Activated T-helper 17 cell treated with anti-CD3 and anti-CD28 coated beads, Interleukin-2, amount 50 U/mL, for 72 hours (primary cell): ENCODE results near the gene CCDC82. TPM values are rescaled to one million over a fixed set of nuclear protein-coding genes. Genes with fewer than 3 reads are reported as not detected.
A peak's percentile ranks its signal among the peaks of the same experiment; 100 is the strongest.

ENCODE experiments used
- ATAC-seq: fragments of 150-1000 bp; cut with Tn5 transposase; replicated peaks from 2 replicates; pipeline ENCODE4 v1.10.0; 2021; ENCODE audit warnings: mild to moderate bottlenecking, moderate library complexity
- H3K27ac Mint-ChIP-seq: one replicate; pipeline ENCODE4 v1.8.0; 2022; ENCODE audit warnings: mixed read lengths
- H3K27me3 Mint-ChIP-seq: one replicate; pipeline ENCODE4 v1.8.0; 2022; ENCODE audit warnings: mixed read lengths
- H3K36me3 Mint-ChIP-seq: one replicate; pipeline ENCODE4 v1.8.0; 2022; ENCODE audit warnings: low read depth, mild to moderate bottlenecking, mixed read lengths
- H3K4me1 Mint-ChIP-seq: one replicate; pipeline ENCODE4 v1.8.0; 2022; ENCODE audit warnings: mixed read lengths
- H3K4me3 Mint-ChIP-seq: one replicate; pipeline ENCODE4 v1.8.0; 2022; ENCODE audit warnings: mild to moderate bottlenecking, mixed read lengths
- H3K9me3 Mint-ChIP-seq: one replicate; pipeline ENCODE4 v1.8.0; 2022; ENCODE audit warnings: mixed read lengths
- total RNA-seq, 2 donors: library from RNA; stranded (reverse); gene quantifications; one replicate each; pipeline ENCODE4 v1.2.3, GENCODE V29; 2022

CCDC82 gene
- total RNA-seq, 2 donors from 2014 or later, result 25.1 to 29.0 TPM

DNA sequence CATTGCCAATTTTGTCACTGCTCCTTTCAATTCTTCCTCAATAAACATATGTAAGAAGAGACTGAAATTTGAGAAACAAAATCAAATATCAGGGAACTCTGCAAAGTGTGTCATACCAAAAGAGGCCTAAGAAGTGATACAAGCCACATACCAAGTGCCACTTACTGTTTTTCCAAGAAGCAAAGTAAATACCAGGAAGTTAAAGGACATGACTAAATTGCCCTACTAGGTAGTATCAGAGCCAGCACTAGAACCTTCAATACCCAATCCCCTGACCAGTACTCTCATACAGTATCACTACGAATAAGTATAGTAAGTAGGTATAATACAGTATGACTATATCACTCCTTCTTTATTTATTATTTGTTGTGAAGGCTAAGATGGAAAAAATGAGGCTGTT, 60.3 kb downstream of the CCDC82 start:
- H3K27me3 Mint-ChIP-seq, result no peaks in the 10 kb centered on the region

DNA sequence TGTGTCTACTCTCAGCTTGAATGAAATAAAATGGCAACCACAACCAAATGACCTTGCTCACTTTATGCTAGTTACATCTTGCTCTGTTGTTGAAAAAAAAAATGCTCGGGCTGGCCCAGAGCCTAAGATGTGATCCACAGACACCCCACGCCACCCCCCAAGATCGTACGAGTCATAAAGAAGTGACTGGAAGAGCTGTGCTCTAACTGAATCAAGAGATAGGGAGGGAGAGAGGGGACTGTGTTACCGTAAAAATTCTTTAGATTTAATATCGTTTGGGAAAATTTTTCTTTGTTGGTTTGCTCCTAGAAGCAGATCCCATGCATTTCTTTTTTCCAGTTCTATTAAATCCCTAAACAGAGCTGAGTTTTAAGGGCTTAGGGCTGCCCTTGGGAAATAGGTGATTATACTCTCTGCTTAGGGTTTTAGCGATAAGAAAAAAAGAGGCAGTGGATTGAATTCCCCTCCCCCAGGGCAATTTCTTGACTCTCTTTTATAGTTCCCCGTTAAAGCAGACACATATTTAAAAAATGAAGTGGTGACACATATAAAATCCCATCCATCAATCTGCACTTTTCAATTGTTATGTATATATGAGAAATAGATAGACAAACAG, 61.2 kb downstream of the CCDC82 start:
- Mint-ChIP-seq H3K27me3 (no peaks in the 10 kb centered on the region), H3K4me3 (no peak overlapping the region), H3K27ac (peak overlapping the region; percentile 94), H3K9me3 (no peaks in the 10 kb centered on the region), H3K4me1 (peaks cover 54% of the 10 kb centered on the region), H3K36me3 (peaks cover 52% of the 10 kb centered on the region)
- ATAC-seq, result no peak

More for the DNA sequence above, 60.3 kb downstream of the CCDC82 start:
- Mint-ChIP-seq H3K36me3 (peaks cover 48% of the 10 kb centered on the region), H3K27ac (peak overlapping the region; percentile 94), H3K9me3 (no peaks in the 10 kb centered on the region), H3K4me3 (peak overlapping the region; percentile 73), H3K4me1 (peaks cover 56% of the 10 kb centered on the region)
- peak; percentile 97 for ATAC-seq

DNA sequence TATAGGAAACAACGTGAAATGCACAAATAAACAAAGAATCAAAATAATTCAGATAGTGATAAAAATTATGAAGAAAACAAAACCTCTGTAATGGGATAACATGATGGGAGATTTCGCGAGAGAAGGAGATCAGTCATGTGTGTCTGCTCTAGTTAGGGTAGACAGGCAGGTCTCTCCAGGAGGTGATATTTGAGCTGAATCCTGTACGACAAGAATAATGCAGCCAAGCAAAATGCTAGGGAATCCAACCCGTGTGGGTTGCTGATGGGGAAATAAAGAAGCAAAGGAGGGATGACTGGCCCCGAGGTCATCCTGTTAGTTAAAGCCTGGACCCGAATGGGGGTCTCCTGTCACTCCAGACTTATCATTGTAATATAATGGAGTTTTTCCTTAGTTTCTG, 62.8 kb downstream of the CCDC82 start:
- H3K4me1 Mint-ChIP-seq, result peaks cover 44% of the 10 kb centered on the region
- no peak for ATAC-seq
- no peak overlapping the region for H3K4me3 Mint-ChIP-seq
- no peaks in the 10 kb centered on the region for H3K9me3 Mint-ChIP-seq
- no peak overlapping the region for H3K27ac Mint-ChIP-seq
- H3K36me3 Mint-ChIP-seq, result peaks cover 68% of the 10 kb centered on the region
- H3K27me3 Mint-ChIP-seq, result no peaks in the 10 kb centered on the region

DNA sequence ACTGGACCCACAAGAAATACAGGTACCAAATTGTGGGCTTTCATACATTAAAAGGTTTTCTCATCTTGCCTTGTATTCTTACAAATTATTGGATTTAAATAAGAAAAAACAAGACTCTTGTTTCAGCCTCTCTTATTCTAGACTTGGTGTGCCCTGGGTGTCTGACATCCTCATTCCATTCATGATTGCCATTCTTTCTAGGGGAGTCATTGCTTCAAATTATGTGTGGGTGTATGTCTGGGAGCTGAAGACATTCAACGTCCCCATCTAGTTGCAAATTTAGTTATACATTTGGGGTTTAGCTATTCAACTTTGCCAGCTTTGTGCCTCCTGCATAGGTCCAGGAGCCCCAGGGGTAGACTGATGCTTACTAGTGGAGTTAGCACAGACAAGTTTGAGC, 64.8 kb downstream of the CCDC82 start:
- peak overlapping the region; percentile 30 for H3K27ac Mint-ChIP-seq
- no peak for ATAC-seq
- H3K36me3 Mint-ChIP-seq, result peaks cover 66% of the 10 kb centered on the region
- H3K27me3 Mint-ChIP-seq, result no peaks in the 10 kb centered on the region
- H3K4me3 Mint-ChIP-seq, result no peak overlapping the region
- H3K9me3 Mint-ChIP-seq, result no peaks in the 10 kb centered on the region
- peaks cover 41% of the 10 kb centered on the region for H3K4me1 Mint-ChIP-seq

DNA sequence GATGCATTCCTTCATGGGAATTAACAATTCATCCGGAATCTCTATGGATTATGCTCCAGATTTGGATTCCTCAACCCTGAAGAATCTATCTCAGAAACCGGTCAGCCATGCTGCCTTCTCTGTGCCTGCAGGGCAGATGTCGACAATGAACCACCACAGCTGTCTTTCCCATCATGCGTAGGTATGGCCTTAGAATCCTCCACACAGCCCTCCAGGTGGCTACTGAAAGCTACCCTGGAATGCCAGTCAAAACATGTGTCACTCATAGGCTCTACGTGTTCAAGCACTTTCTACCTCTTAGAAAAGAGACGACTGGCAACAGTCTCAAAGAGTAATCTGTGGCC, 66.1 kb downstream of the CCDC82 start:
- no peak overlapping the region for H3K27ac Mint-ChIP-seq
- H3K4me1 Mint-ChIP-seq, result peaks cover 38% of the 10 kb centered on the region
- no peak overlapping the region for H3K4me3 Mint-ChIP-seq
- no peaks in the 10 kb centered on the region for H3K9me3 Mint-ChIP-seq
- peaks cover 54% of the 10 kb centered on the region for H3K36me3 Mint-ChIP-seq
- ATAC-seq, result no peak
- H3K27me3 Mint-ChIP-seq, result no peaks in the 10 kb centered on the region

DNA sequence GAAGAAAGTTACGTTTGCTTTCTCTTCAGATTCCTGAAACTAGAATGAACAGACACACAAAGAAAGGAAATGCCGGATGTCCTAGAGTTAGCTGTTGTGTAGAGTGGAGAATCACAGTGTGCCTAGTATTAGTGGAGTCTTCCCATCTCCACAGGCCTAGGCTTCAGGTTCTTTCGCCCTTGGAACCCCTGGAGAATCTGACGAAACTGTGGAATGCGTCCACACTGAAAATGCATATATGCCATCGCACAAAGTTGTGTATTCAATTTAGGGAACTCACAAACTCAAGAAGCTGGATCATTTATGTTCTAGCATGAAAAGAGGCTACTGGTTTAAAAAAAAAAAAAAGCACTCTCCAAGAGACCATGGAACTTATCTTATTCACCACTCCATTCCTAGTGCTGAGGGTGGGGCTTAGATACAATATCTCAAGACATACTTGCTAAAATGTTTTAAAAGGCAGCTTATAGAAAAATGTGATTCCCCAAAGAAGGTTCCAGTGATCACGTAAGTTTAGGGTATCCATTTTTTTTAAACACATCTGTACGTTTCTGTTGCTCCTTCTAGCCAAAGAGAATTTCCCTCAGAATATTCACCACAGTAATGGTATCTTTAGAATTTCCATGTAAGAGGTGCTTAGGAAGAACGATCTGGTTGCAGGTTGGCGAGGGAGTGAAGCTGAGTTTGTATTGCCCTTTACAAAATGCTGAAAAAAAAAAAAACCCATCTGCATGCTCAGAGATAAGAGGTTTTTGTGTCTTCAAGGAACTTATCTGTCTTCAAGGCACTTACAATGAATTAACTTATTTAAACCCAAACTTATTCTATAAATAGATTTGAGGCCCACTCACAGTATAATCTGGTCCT, 66.7 kb downstream of the CCDC82 start:
- H3K4me3 Mint-ChIP-seq, result no peak overlapping the region
- H3K36me3 Mint-ChIP-seq, result peaks cover 54% of the 10 kb centered on the region
- H3K27ac Mint-ChIP-seq, result no peak overlapping the region
- no peaks in the 10 kb centered on the region for H3K27me3 Mint-ChIP-seq
- peaks cover 41% of the 10 kb centered on the region for H3K4me1 Mint-ChIP-seq
- no peaks in the 10 kb centered on the region for H3K9me3 Mint-ChIP-seq
- no peak for ATAC-seq

DNA sequence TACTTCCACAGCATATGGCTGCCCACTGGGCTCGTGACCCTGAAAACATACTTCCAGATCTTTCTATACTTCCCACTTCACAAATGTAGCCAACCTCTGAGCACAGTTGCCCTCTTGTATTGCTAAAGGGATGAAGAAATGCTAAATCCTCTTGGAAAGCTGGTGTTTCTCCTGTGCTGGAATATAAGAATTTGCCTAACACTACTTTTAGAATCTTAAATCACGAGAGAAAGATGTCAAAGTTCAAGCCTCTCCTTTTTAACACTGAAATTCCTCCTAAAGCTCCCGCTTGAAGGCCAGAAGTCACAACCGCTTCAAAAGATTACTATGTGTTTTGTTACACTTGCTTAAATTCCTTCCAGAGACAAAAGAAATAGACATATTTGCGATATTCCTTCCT, 68.6 kb downstream of the CCDC82 start:
- Mint-ChIP-seq H3K27ac (no peak overlapping the region), H3K4me1 (peaks cover 51% of the 10 kb centered on the region), H3K27me3 (no peaks in the 10 kb centered on the region), H3K36me3 (peaks cover 57% of the 10 kb centered on the region), H3K9me3 (no peaks in the 10 kb centered on the region), H3K4me3 (no peak overlapping the region)
- ATAC-seq, result no peak

DNA sequence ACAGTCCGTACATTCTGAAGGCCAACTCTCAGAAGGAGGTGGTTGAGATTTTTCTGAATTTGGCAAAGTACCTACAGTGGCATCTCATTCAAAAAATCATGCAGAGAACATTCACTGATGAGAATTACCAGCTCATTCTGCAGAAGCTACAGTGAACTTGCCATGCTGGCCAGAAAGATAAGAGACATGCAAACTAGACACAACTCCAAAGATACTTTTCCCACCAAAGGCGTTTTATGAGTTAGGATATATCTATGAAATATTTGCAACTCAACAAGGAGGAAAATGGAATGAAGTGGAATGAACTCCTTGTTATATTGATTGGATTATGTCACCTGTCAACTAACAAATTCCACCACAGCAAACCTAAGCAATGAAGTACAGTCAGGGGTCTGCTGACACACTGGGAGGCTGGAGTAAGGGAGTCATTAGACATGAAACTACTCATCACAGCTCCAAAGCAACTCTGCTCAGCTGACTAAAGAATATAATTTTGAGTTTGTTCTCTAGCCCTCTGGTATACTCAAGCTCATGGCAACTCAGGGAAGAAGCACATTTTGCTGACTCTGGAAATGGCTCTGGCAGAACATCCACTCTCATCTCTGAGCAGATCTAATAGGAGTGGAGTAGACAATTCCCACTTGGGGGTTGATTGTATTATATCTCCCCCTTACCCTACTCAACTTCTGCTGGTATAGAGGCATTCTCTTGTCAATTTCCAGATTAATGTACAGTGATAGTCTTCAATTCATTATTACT, 69.6 kb downstream of the CCDC82 start:
- H3K27me3 Mint-ChIP-seq, result no peaks in the 10 kb centered on the region
- peak; percentile 60 for ATAC-seq
- no peaks in the 10 kb centered on the region for H3K9me3 Mint-ChIP-seq
- peaks cover 48% of the 10 kb centered on the region for H3K4me1 Mint-ChIP-seq
- H3K36me3 Mint-ChIP-seq, result peaks cover 51% of the 10 kb centered on the region
- no peak overlapping the region for H3K4me3 Mint-ChIP-seq
- no peak overlapping the region for H3K27ac Mint-ChIP-seq

DNA sequence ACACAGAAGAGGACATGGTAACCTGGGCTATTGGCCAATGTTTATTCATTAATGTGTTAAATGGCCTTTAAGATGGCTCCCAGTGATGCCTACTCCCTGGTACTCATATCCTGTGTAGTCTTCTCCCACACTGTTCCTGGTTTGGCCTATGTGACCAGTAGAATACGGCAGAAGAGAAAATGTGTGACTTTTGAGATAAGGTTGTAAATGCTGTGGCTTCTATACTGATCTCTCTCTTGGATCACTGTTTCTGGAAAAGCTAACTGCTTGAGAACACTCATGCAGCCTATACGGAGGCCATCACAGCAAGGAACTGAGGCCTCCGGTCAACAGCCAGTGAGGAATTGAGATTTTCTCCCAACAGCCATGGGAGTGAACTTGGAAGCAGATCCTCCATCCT, 70.9 kb downstream of the CCDC82 start:
- peak overlapping the region; percentile 82 for H3K27ac Mint-ChIP-seq
- peak overlapping the region; percentile 62 for H3K4me3 Mint-ChIP-seq
- no peaks in the 10 kb centered on the region for H3K27me3 Mint-ChIP-seq
- H3K9me3 Mint-ChIP-seq, result no peaks in the 10 kb centered on the region
- H3K36me3 Mint-ChIP-seq, result peaks cover 39% of the 10 kb centered on the region
- peaks cover 52% of the 10 kb centered on the region for H3K4me1 Mint-ChIP-seq
- ATAC-seq, result no peak

DNA sequence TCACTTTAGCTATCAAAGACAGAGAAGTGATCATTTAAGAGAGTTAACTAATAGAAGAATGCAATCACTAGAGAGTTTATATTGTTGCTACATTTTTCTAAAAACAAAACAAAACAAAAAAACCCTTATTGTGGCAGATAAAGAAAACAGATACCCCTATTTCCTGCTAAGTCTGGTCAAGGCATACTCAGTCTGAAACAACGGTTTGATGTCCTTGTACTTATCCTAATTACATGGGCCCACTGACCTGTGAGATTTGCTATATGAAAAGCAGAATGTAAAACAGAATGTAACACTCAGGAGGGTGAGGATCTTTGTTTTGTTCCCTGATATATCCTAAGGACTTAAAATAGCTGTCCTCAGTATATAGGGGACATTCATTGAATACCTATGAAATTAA, 71.3 kb downstream of the CCDC82 start:
- Mint-ChIP-seq H3K4me1 (peaks cover 53% of the 10 kb centered on the region), H3K4me3 (peak overlapping the region; percentile 62), H3K9me3 (no peaks in the 10 kb centered on the region), H3K27ac (peak overlapping the region; percentile 82), H3K27me3 (no peaks in the 10 kb centered on the region), H3K36me3 (peaks cover 34% of the 10 kb centered on the region)
- peak; percentile 27 for ATAC-seq

DNA sequence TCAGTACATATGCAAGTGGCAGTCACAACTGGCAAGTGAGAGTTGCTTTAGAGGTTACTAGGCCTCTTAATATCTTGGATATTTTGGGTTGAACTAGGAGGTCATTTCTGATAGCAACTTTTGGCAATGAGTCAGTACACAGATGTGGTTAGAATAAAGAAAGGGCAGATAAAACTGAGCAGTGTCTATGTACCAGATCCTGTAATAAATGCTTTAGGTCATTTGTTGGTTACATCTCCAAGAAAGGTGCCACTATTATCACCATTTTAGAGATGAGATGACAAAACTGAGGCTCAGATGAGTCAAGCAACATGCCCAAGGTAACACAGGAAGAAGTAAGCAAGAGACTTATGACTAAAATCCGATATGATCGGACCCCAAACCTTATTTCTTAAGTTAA, 71.7 kb downstream of the CCDC82 start:
- H3K4me3 Mint-ChIP-seq, result peak overlapping the region; percentile 62
- no peaks in the 10 kb centered on the region for H3K27me3 Mint-ChIP-seq
- H3K36me3 Mint-ChIP-seq, result peaks cover 30% of the 10 kb centered on the region
- peak overlapping the region; percentile 82 for H3K27ac Mint-ChIP-seq
- ATAC-seq, result peak; percentile 80
- H3K4me1 Mint-ChIP-seq, result peaks cover 54% of the 10 kb centered on the region
- no peaks in the 10 kb centered on the region for H3K9me3 Mint-ChIP-seq

DNA sequence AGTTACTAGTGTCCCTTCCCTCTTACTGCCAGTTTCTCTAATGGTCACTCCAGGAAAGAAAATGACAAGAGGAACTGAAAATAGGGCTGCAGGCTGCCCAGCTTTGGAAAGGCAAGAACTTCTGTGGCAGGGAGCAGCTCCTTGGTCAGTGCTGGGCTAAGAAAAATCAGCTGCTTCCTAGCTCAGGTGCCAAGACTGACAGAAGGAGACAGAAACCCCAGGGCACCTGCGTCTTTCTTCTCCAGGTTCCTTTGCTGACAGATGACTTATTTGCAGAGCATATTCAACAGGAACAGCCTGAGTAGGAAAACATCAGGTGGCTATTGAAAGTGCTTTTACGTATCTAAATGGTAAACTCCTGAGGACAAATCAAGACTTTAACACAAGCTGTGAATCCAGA, 72.1 kb downstream of the CCDC82 start:
- Mint-ChIP-seq H3K27me3 (no peaks in the 10 kb centered on the region), H3K36me3 (peaks cover 26% of the 10 kb centered on the region), H3K9me3 (no peaks in the 10 kb centered on the region), H3K4me1 (peaks cover 54% of the 10 kb centered on the region), H3K4me3 (peak overlapping the region; percentile 62), H3K27ac (peak overlapping the region; percentile 82)
- no peak for ATAC-seq

DNA sequence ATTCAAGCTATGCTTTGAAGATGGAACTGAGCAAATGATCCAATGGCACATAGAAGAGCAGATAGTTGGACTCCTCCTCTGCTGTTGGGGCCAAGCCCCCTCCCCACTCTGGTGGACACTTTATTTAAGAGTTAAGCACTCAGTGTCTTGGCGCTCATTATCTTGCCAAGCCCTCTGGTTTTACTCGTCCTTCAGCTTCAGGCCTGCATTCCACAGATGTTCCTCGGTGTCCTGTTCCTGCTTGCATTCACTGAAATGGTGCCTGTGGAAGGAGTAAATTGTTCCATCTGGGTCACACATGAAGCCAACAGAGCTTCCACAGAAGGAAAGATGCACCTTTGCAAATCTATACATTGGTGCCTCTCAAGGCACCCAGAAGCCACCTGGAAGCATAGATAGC, 72.8 kb downstream of the CCDC82 start:
- no peak for ATAC-seq
- Mint-ChIP-seq H3K4me1 (peaks cover 54% of the 10 kb centered on the region), H3K4me3 (no peak overlapping the region), H3K9me3 (no peaks in the 10 kb centered on the region), H3K27ac (no peak overlapping the region), H3K36me3 (peaks cover 19% of the 10 kb centered on the region), H3K27me3 (no peaks in the 10 kb centered on the region)

DNA sequence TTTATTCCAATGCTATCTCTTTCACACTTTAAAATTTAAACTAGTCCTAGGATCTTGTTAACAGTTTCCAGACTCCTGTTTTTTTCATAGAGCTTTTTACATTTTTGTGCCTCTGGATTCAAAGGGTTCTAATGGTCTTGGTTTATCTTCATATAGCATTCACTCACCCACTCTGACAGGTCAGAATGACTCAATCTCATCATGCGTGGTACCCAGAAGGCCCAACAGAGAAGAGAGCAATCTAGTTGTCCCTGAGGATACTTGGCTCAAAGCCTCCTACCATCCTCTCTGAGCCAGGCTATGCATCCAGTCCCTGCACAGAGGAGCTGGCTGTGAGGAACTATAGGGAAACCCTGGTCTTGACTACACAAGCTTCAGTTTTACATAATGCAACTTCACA, 74.2 kb downstream of the CCDC82 start:
- Mint-ChIP-seq H3K4me1 (peaks cover 52% of the 10 kb centered on the region), H3K9me3 (no peaks in the 10 kb centered on the region), H3K36me3 (peaks cover 14% of the 10 kb centered on the region), H3K4me3 (peak overlapping the region; percentile 56), H3K27me3 (no peaks in the 10 kb centered on the region), H3K27ac (peak overlapping the region; percentile 82)
- no peak for ATAC-seq
